Sigmoid colon (tissue), 7 donors: Measurements from ENCODE around the gene GABBR2. TPM values are rescaled to one million over a fixed set of nuclear protein-coding genes. Genes with fewer than 3 reads are reported as not detected.

Experiments used
- DNase-seq: peaks from one replicate; pipeline ENCODE4 v3.0.0-alpha.2; 2019
- H3K27ac ChIP-seq, 4 donors: fragments of 200-600 bp; sonication (generic); one replicate each; pipeline ENCODE4 v1.5.1; 2016 to 2019; ENCODE audit warnings: mild to moderate bottlenecking in 1 of 4
- H3K27me3 ChIP-seq, 3 donors: fragments of 200-600 bp; sonication (generic); one replicate each; pipeline ENCODE4 v1.5.1; 2019; ENCODE audit warnings: mild to moderate bottlenecking in 1 of 3
- H3K36me3 ChIP-seq, 4 donors: fragments of 200-600 bp; sonication (generic); one replicate each; pipeline ENCODE4 v1.5.1; 2016 to 2019
- H3K4me1 ChIP-seq, 4 donors: fragments of 200-600 bp; sonication (generic); one replicate each; pipeline ENCODE4 v1.5.1; 2017 to 2019
- H3K4me3 ChIP-seq, 4 donors: fragments of 200-600 bp; sonication (generic); one replicate each; pipeline ENCODE4 v1.5.1; 2017 to 2019; ENCODE audit warnings: mild to moderate bottlenecking in 2 of 4, moderate library complexity in 1 of 4
- H3K9me3 ChIP-seq, 4 donors: fragments of 200-600 bp in 3 of 4; sonication (generic) in 3 of 4; one replicate each; pipeline versions ENCODE4 v1.5.1 to v1.6.1; 2013 to 2019
- CTCF ChIP-seq, 4 experiments: fragments of 450-650 bp in 3 of 4; fragments of 200-600 bp in 1 of 4; IDR thresholded peaks; one replicate each; pipeline ENCODE4 v1.5.1; 2016 to 2019; ENCODE audit warnings: antibody characterized with exemption in 4 of 4, mild to moderate bottlenecking in 3 of 4, moderate library complexity in 2 of 4
- EP300 ChIP-seq, 4 donors: sonication (generic); formaldehyde crosslinking; IDR thresholded peaks; one replicate each; pipeline ENCODE4 v1.6.1; 2017; ENCODE audit warnings: antibody characterized with exemption in 4 of 4
- POLR2A ChIP-seq, 2 donors: fragments of 450-650 bp; IDR thresholded peaks; one replicate each; pipeline ENCODE4 v1.6.1; 2016; ENCODE audit warnings: antibody characterized with exemption in 2 of 2, mild to moderate bottlenecking in 2 of 2, moderate library complexity in 2 of 2
- POLR2AphosphoS5 ChIP-seq, 4 donors: sonication (generic); formaldehyde crosslinking; IDR thresholded peaks; one replicate each; pipeline ENCODE4 v1.6.1; 2017; ENCODE audit warnings: antibody characterized with exemption in 4 of 4
- WGBS, 2 donors: extraction: QIAGEN DNeasy Blood & Tissue Kit; methylation state at CpG; one replicate each; pipeline ENCODE4 v1.1.7; 2013; 5-methylcytosine and 5-hydroxymethylcytosine counted together
- intact Hi-C: fragments of 100-400 bp; cut with DNase I; formaldehyde crosslinking; loops from one replicate; pipeline ENCODE4 v1.15.1; 2023
- polyA plus RNA-seq, 3 donors: library from polyadenylated mRNA; stranded (reverse); fragments of 200-250 nt; gene quantifications; one replicate each; pipeline ENCODE4 v1.2.3, GENCODE V29; 2013
- total RNA-seq, 4 donors: library from RNA; depleted of rRNA; stranded (reverse); fragments of >200 nt; gene quantifications; one replicate each; pipeline ENCODE4 v1.1.0, GENCODE V29; 2016
- donor health status: healthy with polysubstance abuse.
- donor health status: Bipolar disorder and iron deficiency.
- donor health status: healthy.

The GABBR2 gene
- total and polyA plus RNA-seq, 7 donors, result under 0.01 to 0.04 (median under 0.01) TPM; not detected in 4

GRCh38 chr9:98360176-98360708 lies 348.5 kb downstream of the GABBR2 start:
- intact Hi-C loops, result no loop called here
- Histone ChIP-seq H3K27me3 (no peaks in the 10 kb centered on the region), H3K4me3 (no peak overlapping the region), H3K36me3 (no peaks in the 10 kb centered on the region), H3K4me1 (no peaks in the 10 kb centered on the region), H3K27ac (no peak overlapping the region), H3K9me3 (peaks cover 0 to 4% (median 3%) of the 10 kb centered on the region in 4 donors)
- TF ChIP-seq POLR2AphosphoS5 (IDR thresholded peaks at IDR 0.05) (no peak), POLR2A (IDR thresholded peaks at IDR 0.05) (no peak), CTCF (IDR thresholded peaks at IDR 0.05) (no peak), EP300 (IDR thresholded peaks at IDR 0.05) (no peak)
- WGBS, 2 donors, result 12 to 50% methylated on average over 2 of the region's 2 CpGs
- DNase-seq, result no peak

- WGBS, 2 donors, result 71 to 82% methylated on average over 8 of the region's 8 CpGs
- no peaks in the 10 kb centered on the region for H3K27me3 ChIP-seq
- no peak for TF ChIP-seq EP300 (IDR thresholded peaks at IDR 0.05)
- TF ChIP-seq POLR2A (IDR thresholded peaks at IDR 0.05), result no peak
- no peak for TF ChIP-seq POLR2AphosphoS5 (IDR thresholded peaks at IDR 0.05)
- TF ChIP-seq CTCF (IDR thresholded peaks at IDR 0.05), result no peak
- peak; percentile 47 for DNase-seq
- H3K4me1 ChIP-seq, result no peaks in the 10 kb centered on the region
- H3K36me3 ChIP-seq, result no peaks in the 10 kb centered on the region
- H3K9me3 ChIP-seq, result no peaks in the 10 kb centered on the region
- no peak overlapping the region for H3K4me3 ChIP-seq
- intact Hi-C loops, result no loop called here
- no peak overlapping the region for H3K27ac ChIP-seq
Measured at GRCh38 chr9:98359569-98359968, 349.2 kb downstream of the GABBR2 start.

GRCh38 chr9:98357921-98358535 lies 350.7 kb downstream of the GABBR2 start:
- no peaks in the 10 kb centered on the region for H3K9me3 ChIP-seq
- H3K36me3 ChIP-seq, result no peaks in the 10 kb centered on the region
- H3K4me3 ChIP-seq, result no peak overlapping the region
- 87 to 89% methylated on average over 6 of the region's 6 CpGs for WGBS, 2 donors
- no peaks in the 10 kb centered on the region for H3K27me3 ChIP-seq
- no peak for DNase-seq
- H3K27ac ChIP-seq, result no peak overlapping the region
- H3K4me1 ChIP-seq, result no peaks in the 10 kb centered on the region
- TF ChIP-seq EP300 (IDR thresholded peaks at IDR 0.05), result no peak
- intact Hi-C loops, result no loop called here

GRCh38 chr9:98356953-98357690 lies 351.6 kb downstream of the GABBR2 start:
- DNase-seq, result no peak
- H3K27me3 ChIP-seq, result peaks cover 0 to 2% (median 0%) of the 10 kb centered on the region in 3 donors
- no peaks in the 10 kb centered on the region for H3K36me3 ChIP-seq
- TF ChIP-seq POLR2A (IDR thresholded peaks at IDR 0.05) (no peak), EP300 (IDR thresholded peaks at IDR 0.05) (no peak)
- intact Hi-C loops, result no loop called here
- H3K27ac ChIP-seq, result no peak overlapping the region
- H3K4me3 ChIP-seq, result no peak overlapping the region
- WGBS, 2 donors, result 85 to 88% methylated on average over 8 of the region's 8 CpGs
- H3K9me3 ChIP-seq, result peaks cover 0 to 2% (median 0%) of the 10 kb centered on the region in 4 donors
- no peaks in the 10 kb centered on the region for H3K4me1 ChIP-seq

GRCh38 chr9:98356326-98356725 lies 352.4 kb downstream of the GABBR2 start:
- no peaks in the 10 kb centered on the region for H3K4me1 ChIP-seq
- peaks cover 0 to 6% (median 0%) of the 10 kb centered on the region in 3 donors for H3K27me3 ChIP-seq
- no peak overlapping the region for H3K27ac ChIP-seq
- H3K4me3 ChIP-seq, result no peak overlapping the region
- intact Hi-C loops, result no loop called here
- peaks cover 0 to 6% (median 1%) of the 10 kb centered on the region in 4 donors for H3K9me3 ChIP-seq
- no peak for DNase-seq
- no peaks in the 10 kb centered on the region for H3K36me3 ChIP-seq
- 86 to 90% methylated on average over 4 of the region's 4 CpGs for WGBS, 2 donors
- TF ChIP-seq EP300 (IDR thresholded peaks at IDR 0.05) (no peak), CTCF (IDR thresholded peaks at IDR 0.05) (no peak), POLR2A (IDR thresholded peaks at IDR 0.05) (no peak), POLR2AphosphoS5 (IDR thresholded peaks at IDR 0.05) (no peak)
